ENCODE measurements around the gene BRSK2.
"Not testable (repeated sequence)": the region's sequence is repeated elsewhere in the genome, so short reads cannot be mapped to it uniquely, and the experiment has no call there.

BRSK2 gene

DNA sequence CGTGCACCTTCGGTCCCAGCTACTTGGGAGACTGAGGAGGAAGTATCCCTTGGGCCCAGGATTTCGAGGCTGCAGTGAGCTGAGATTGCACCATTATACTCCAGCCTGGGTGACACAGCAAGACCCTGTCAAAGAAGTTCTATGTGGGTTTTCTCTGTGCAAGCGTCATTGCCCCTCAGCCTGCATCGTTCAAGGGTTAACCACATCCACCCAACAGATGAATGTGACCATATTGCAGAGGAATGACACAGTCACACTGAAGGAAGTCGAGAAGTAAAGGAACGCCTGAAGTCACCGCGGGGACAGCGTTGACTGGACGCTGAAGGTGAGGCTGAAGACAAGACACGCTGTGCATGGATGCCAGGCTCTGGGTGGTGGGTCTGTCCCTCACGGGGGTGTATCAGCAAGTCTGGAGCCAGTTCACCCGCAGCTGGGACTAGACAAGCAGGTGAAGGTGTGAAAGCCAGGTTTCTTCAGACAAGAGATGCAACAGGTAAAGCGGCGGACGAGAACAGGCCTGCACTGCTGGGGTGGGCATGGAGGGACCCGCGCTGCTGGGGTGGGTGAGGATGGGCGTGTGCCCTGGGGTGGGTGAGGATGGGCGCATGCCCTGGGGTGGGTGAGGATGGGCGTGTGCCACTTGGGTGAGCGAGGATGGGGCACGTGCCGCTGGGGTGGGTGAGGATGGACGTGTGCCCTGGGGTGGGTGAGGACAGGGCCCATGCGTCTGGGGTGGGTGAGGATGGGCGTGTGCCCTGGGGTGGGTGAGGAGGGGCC lies 43.8 kb upstream of the BRSK2 start:
- no peak for TF ChIP-seq ESRRG (CRISPR knock-in tag; IDR thresholded peaks at IDR 0.05)
- TF ChIP-seq, protein P1, sequence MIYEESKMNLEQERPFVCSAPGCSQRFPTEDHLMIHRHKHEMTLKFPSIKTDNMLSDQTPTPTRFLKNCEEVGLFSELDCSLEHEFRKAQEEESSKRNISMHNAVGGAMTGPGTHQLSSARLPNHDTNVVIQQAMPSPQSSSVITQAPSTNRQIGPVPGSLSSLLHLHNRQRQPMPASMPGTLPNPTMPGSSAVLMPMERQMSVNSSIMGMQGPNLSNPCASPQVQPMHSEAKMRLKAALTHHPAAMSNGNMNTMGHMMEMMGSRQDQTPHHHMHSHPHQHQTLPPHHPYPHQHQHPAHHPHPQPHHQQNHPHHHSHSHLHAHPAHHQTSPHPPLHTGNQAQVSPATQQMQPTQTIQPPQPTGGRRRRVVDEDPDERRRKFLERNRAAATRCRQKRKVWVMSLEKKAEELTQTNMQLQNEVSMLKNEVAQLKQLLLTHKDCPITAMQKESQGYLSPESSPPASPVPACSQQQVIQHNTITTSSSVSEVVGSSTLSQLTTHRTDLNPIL (CRISPR knock-in tag; IDR thresholded peaks at IDR 0.05; ENCODE audit: low read depth) = no peak
- no peak for TF ChIP-seq OSR1 (CRISPR knock-in tag; IDR thresholded peaks at IDR 0.05)
- TF ChIP-seq ZNF8 (CRISPR knock-in tag; IDR thresholded peaks at IDR 0.05) = no peak
- TF ChIP-seq ZFP30 (CRISPR knock-in tag; IDR thresholded peaks at IDR 0.05) = no peak
- TF ChIP-seq ZFP3 (CRISPR knock-in tag; IDR thresholded peaks at IDR 0.05) = no peak
- no peak for TF ChIP-seq GLIS3 (CRISPR knock-in tag; IDR thresholded peaks at IDR 0.05)
- TF ChIP-seq BACH2 (CRISPR knock-in tag; IDR thresholded peaks at IDR 0.05; ENCODE audit: borderline replicate concordance) = no peak
- no peak for TF ChIP-seq POU6F1 (CRISPR knock-in tag; IDR thresholded peaks at IDR 0.05; ENCODE audit: borderline replicate concordance, low read depth)
- TF ChIP-seq CSDC2 (CRISPR knock-in tag; IDR thresholded peaks at IDR 0.05) = no peak
- no peak for TF ChIP-seq ZNF565 (CRISPR knock-in tag; conservative IDR thresholded peaks at IDR 0.05; ENCODE audit: low read depth)
- no peak for TF ChIP-seq ISL1 (CRISPR knock-in tag; IDR thresholded peaks at IDR 0.05)
- TF ChIP-seq, protein P2, sequence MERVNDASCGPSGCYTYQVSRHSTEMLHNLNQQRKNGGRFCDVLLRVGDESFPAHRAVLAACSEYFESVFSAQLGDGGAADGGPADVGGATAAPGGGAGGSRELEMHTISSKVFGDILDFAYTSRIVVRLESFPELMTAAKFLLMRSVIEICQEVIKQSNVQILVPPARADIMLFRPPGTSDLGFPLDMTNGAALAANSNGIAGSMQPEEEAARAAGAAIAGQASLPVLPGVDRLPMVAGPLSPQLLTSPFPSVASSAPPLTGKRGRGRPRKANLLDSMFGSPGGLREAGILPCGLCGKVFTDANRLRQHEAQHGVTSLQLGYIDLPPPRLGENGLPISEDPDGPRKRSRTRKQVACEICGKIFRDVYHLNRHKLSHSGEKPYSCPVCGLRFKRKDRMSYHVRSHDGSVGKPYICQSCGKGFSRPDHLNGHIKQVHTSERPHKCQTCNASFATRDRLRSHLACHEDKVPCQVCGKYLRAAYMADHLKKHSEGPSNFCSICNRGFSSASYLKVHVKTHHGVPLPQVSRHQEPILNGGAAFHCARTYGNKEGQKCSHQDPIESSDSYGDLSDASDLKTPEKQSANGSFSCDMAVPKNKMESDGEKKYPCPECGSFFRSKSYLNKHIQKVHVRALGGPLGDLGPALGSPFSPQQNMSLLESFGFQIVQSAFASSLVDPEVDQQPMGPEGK (CRISPR knock-in tag; IDR thresholded peaks at IDR 0.05; ENCODE audit: borderline replicate concordance) = no peak
- TF ChIP-seq ZC3H10 (CRISPR knock-in tag; IDR thresholded peaks at IDR 0.05) = no peak
- no peak for TF ChIP-seq ARNTL (CRISPR knock-in tag; IDR thresholded peaks at IDR 0.05; ENCODE audit: borderline replicate concordance, low read depth)
- no peak for TF ChIP-seq TCF4 (CRISPR knock-in tag; IDR thresholded peaks at IDR 0.05; ENCODE audit: borderline replicate concordance)
- TF ChIP-seq PPARA (CRISPR knock-in tag; IDR thresholded peaks at IDR 0.05; ENCODE audit: borderline replicate concordance) = no peak
- no peak for TF ChIP-seq TSHZ2 (CRISPR knock-in tag; IDR thresholded peaks at IDR 0.05)
- TF ChIP-seq SNAI2 (CRISPR knock-in tag; IDR thresholded peaks at IDR 0.05) = no peak
- no peak for TF ChIP-seq TOX (CRISPR knock-in tag; IDR thresholded peaks at IDR 0.05; ENCODE audit: borderline replicate concordance)
- ATAC-seq = no peak

DNA sequence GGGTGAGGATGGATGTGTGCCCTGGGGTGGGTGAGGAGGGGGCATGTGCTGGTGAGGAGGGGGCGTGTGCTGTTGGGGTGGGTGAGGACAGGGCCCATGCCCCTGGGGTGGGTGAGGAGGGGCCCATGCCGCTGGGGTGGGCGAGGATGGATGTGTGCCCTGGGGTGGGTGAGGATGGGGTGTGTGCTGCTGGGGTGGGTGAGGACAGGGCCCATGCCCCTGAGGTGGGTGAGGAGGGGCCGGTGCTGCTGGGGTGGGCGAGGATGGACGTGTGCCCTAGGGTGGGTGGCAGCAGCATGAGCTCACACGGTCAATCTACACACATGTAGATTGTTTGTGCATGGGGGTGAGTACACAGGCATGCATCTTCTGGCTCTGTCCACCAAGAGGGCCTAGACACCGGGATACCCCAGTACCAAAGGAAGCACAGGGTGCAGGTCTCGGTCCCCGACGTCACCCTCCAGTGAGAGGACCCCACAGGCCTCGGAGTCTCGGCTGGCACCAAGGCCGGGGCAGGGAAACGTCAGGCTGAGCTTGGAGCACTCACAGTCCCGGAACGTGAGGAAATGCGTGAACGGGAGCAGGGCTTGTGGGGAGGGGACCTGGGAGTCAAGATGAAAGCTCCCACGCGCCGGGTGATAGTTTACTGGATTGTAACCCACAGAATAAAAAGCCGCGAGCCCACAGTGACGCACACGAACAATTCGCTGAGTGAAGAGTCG lies 42.9 kb upstream of the BRSK2 start:
- no peak for TF ChIP-seq SNAI2 (CRISPR knock-in tag; IDR thresholded peaks at IDR 0.05)
- ATAC-seq = no peak

DNA sequence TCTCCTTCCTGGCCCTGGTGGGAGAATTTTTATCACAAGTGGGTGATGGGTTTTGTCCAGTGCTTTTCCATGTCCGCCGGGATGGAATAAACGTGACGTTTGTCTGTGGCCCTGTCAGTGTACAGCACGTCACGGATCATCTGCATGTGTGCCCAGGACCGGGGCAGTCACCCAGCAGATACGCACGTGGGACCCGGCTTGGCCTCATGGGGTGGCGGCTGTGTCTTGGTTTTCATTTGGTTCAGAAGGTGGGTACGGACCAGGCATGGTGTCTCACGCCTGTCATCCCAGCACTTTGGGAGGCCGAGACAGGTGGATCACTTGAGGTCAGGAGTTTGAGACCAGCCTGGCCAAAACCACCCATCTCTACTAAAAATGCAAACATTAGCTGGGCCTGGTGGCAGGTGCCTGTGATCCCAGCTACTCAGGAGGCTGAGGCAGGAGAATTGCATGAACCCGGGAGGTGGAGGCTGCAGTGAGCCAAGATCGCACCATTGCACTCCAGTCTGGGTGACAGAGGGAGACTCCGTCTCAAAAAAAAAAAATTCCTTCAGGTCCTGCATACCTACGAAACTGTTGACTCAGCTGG lies 42.2 kb upstream of the BRSK2 start:
- ATAC-seq = not testable (repeated sequence)

Data from SK-N-SH treated with all-trans-retinoic acid at 6 μM for 48 hours (cell line).